RKO (cell line): Measurements from ENCODE around the gene SLC25A22.
A peak's percentile ranks its signal among the peaks of the same experiment; 100 is the strongest.

ENCODE experiments used
- DNase-seq: peaks from one replicate; pipeline ENCODE4 v3.0.0-alpha.2; 2016; ENCODE audit warnings: low spot score

The SLC25A22 gene

GRCh38 chr11:771617-772204, 26.4 kb downstream of the SLC25A22 start:
- no peak for DNase-seq

- DNase-seq: no peak
Measured at GRCh38 chr11:770642-771616, 27.2 kb downstream of the SLC25A22 start.

GRCh38 chr11:769887-770641, 28.0 kb downstream of the SLC25A22 start:
- DNase-seq: no peak

GRCh38 chr11:767238-767637, 30.8 kb downstream of the SLC25A22 start:
- DNase-seq: no peak

- DNase-seq: no peak
Measured at GRCh38 chr11:766936-767210, 31.2 kb downstream of the SLC25A22 start.

- DNase-seq: no peak
Measured at GRCh38 chr11:766106-766935, 31.8 kb downstream of the SLC25A22 start.

- DNase-seq: no peak
Measured at GRCh38 chr11:765802-766091, 32.3 kb downstream of the SLC25A22 start.

GRCh38 chr11:765025-765801, 32.9 kb downstream of the SLC25A22 start:
- DNase-seq: peak; percentile 61

- DNase-seq: no peak
Measured at GRCh38 chr11:764322-765024, 33.6 kb downstream of the SLC25A22 start.

- no peak for DNase-seq
Measured at GRCh38 chr11:763549-764321, 34.3 kb downstream of the SLC25A22 start.

- no peak for DNase-seq
Measured at GRCh38 chr11:763073-763463, 35.0 kb downstream of the SLC25A22 start.

- peak; percentile 69 for DNase-seq
Measured at GRCh38 chr11:762421-763072, 35.5 kb downstream of the SLC25A22 start.

- DNase-seq: no peak
Measured at GRCh38 chr11:761526-762108, 36.5 kb downstream of the SLC25A22 start.

- DNase-seq: no peak
Measured at GRCh38 chr11:760236-760635, 37.8 kb downstream of the SLC25A22 start.

GRCh38 chr11:749731-750130, 48.4 kb downstream of the SLC25A22 start:
- DNase-seq: no peak

- no peak for DNase-seq
Measured at GRCh38 chr11:748007-748359, 50.1 kb downstream of the SLC25A22 start.

- DNase-seq: peak; percentile 90
Measured at GRCh38 chr11:747158-748006, 50.7 kb downstream of the SLC25A22 start, which contains the start of gene TALDO1. TALDO1 (plus strand) TSS chr11:747464; CDS start chr11:747482, 18 bp downstream.
